Stimulated activated CD4-positive, alpha-beta T cell treated with anti-CD3 and anti-CD28 coated beads, Interleukin-2, amount 100 ng/mL, for 24 hours (primary cell): ENCODE data around the gene IAPP.
"Not testable (repeated sequence)": the region's sequence is repeated elsewhere in the genome, so short reads cannot be mapped to it uniquely, and the experiment has no call there.

ENCODE experiments used
- DNase-seq, 2 donors: peaks; one replicate each; pipeline ENCODE4 v3.0.0-alpha.2; 2020

The IAPP gene

GRCh38 chr12:21381320-21381719 lies 8.6 kb downstream of the IAPP start:
- DNase-seq: not testable (repeated sequence)

- no peak for DNase-seq
Measured at GRCh38 chr12:21384261-21384660, 11.6 kb downstream of the IAPP start.

GRCh38 chr12:21387174-21387573 lies 14.5 kb downstream of the IAPP start:
- DNase-seq: no peak

- DNase-seq: no peak
Measured at GRCh38 chr12:21392384-21392783, 19.7 kb downstream of the IAPP start.

- not testable (repeated sequence) for DNase-seq
Measured at GRCh38 chr12:21394828-21395626, 22.3 kb downstream of the IAPP start.

- no peak for DNase-seq
Measured at GRCh38 chr12:21413369-21414277, 40.9 kb downstream of the IAPP start.

- DNase-seq: no peak
Measured at GRCh38 chr12:21416511-21417121, 43.9 kb downstream of the IAPP start.

GRCh38 chr12:21418398-21418797 lies 45.7 kb downstream of the IAPP start:
- DNase-seq: not testable (repeated sequence)

GRCh38 chr12:21419009-21419699 lies 46.5 kb downstream of the IAPP start:
- DNase-seq: not testable (repeated sequence)

- DNase-seq: no peak
Measured at GRCh38 chr12:21428241-21428640, 55.5 kb downstream of the IAPP start.
